NCI-H82 (cell line): ENCODE results near the gene WSCD2.

Experiments
- DNase-seq: peaks from one replicate; lab custom pipeline; 2025; lab: John Stamatoyannopoulos, UW

The WSCD2 gene

GRCh38 chr12:108129017-108129812, at the start of gene WSCD2:
Gene WSCD2, plus strand, starts transcription at chr12:108129288. Its CDS starts 66,545 bp downstream, at chr12:108195833.
- peak; percentile 91 for DNase-seq

GRCh38 chr12:108079721-108080120, 49.4 kb upstream of the WSCD2 start:
- DNase-seq, result no peak

GRCh38 chr12:108080363-108080762, 48.7 kb upstream of the WSCD2 start:
- DNase-seq, result peak; percentile 74

- DNase-seq, result no peak
Measured at GRCh38 chr12:108082485-108082884, 46.6 kb upstream of the WSCD2 start.

GRCh38 chr12:108087900-108088299, 41.2 kb upstream of the WSCD2 start:
- DNase-seq, result no peak

- DNase-seq, result peak; percentile 16
Measured at GRCh38 chr12:108090107-108090899, 38.8 kb upstream of the WSCD2 start.

- no peak for DNase-seq
Measured at GRCh38 chr12:108090932-108091678, 38.0 kb upstream of the WSCD2 start.

GRCh38 chr12:108091679-108092051, 37.4 kb upstream of the WSCD2 start:
- peak; percentile 42 for DNase-seq

- peak; percentile 88 for DNase-seq
Measured at GRCh38 chr12:108093209-108093608, 35.9 kb upstream of the WSCD2 start.

- DNase-seq, result no peak
Measured at GRCh38 chr12:108094056-108094649, 34.9 kb upstream of the WSCD2 start.

- no peak for DNase-seq
Measured at GRCh38 chr12:108097160-108097911, 31.8 kb upstream of the WSCD2 start.

GRCh38 chr12:108098374-108098773, 30.7 kb upstream of the WSCD2 start:
- DNase-seq, result no peak

GRCh38 chr12:108099073-108099472, 30.0 kb upstream of the WSCD2 start:
- DNase-seq, result peak; percentile 25

- no peak for DNase-seq
Measured at GRCh38 chr12:108099778-108100489, 29.2 kb upstream of the WSCD2 start.

- no peak for DNase-seq
Measured at GRCh38 chr12:108101605-108102175, 27.4 kb upstream of the WSCD2 start.

- no peak for DNase-seq
Measured at GRCh38 chr12:108102363-108102762, 26.7 kb upstream of the WSCD2 start.

- no peak for DNase-seq
Measured at GRCh38 chr12:108103087-108103486, 26.0 kb upstream of the WSCD2 start.

- no peak for DNase-seq
Measured at GRCh38 chr12:108103517-108103916, 25.6 kb upstream of the WSCD2 start.

- DNase-seq, result no peak
Measured at GRCh38 chr12:108104657-108105056, 24.4 kb upstream of the WSCD2 start.

- peak; percentile 33 for DNase-seq
Measured at GRCh38 chr12:108106599-108106998, 22.5 kb upstream of the WSCD2 start.
